IMR-90 (cell line): Measurements from ENCODE around the gene YPEL2. TPM values are rescaled to one million over a fixed set of nuclear protein-coding genes. Genes with fewer than 3 reads are reported as not detected.

Experiments
- ATAC-seq: fragments of 200-7000 bp; cut with Tn5 transposase; 2 replicates; pipeline ENCODE4 v1.9.1; 2020; ENCODE audit warnings: low read depth, mild to moderate bottlenecking, moderate library complexity
- BruUV-seq: library from RNA; stranded (reverse); fragments of 400-500 nt; replicated peaks from 2 replicates; lab custom pipeline; 2021; lab: Mats Ljungman, UMichigan
- CTCF ChIA-PET: fragments of 300-600 bp; formaldehyde crosslinking; extraction: SDS; loops from one replicate; lab custom pipeline; 2021; ENCODE audit warnings: antibody characterized with exemption; lab: Yijun Ruan, JAX
- POLR2A ChIA-PET: fragments of 300-600 bp; sonication (Branson Sonifier 250); formaldehyde crosslinking; loops from one replicate; lab custom pipeline; 2022; ENCODE audit warnings: antibody characterized with exemption; ENCODE audit not compliant: unreplicated experiment; lab: Charles Lee
- DNase-seq: peaks from one replicate; pipeline ENCODE4 v3.0.0; 2013
- H2AFZ ChIP-seq: replicated peaks from 2 replicates; pipeline ENCODE3; 2013; ENCODE audit warnings: low read length, mild to moderate bottlenecking; ENCODE audit not compliant: poor library complexity
- H2AK5ac ChIP-seq: 2 replicates; pipeline ENCODE4 v1.6.1; 2013; ENCODE audit warnings: low read depth, low read length, inconsistent platforms
- H2AK9ac ChIP-seq: replicated peaks from 2 replicates; pipeline ENCODE3; 2013; ENCODE audit warnings: mild to moderate bottlenecking, low read depth, low read length, moderate library complexity; ENCODE audit not compliant: poor library complexity
- H2BK120ac ChIP-seq: 2 replicates; pipeline ENCODE4 v1.6.1; 2013; ENCODE audit warnings: low read depth, low read length, inconsistent platforms
- H2BK15ac ChIP-seq: 3 replicates; pipeline ENCODE4 v1.6.1; 2013; ENCODE audit warnings: low read depth, low read length, inconsistent platforms
- H2BK20ac ChIP-seq: 2 replicates; pipeline ENCODE4 v1.6.1; 2013; ENCODE audit warnings: low read depth, mild to moderate bottlenecking, inconsistent platforms, low read length, moderate library complexity
- H2BK5ac ChIP-seq: 2 replicates; pipeline ENCODE4 v1.6.1; 2013; ENCODE audit warnings: mild to moderate bottlenecking, low read depth, low read length, inconsistent platforms; ENCODE audit not compliant: poor library complexity, severe bottlenecking
- H3K14ac ChIP-seq: replicated peaks from 2 replicates; pipeline ENCODE4 v1.6.1; 2013; ENCODE audit warnings: low read depth, low read length, inconsistent platforms
- H3K18ac ChIP-seq: 2 replicates; pipeline ENCODE4 v1.6.1; 2013; ENCODE audit warnings: low read depth, low read length, control low read depth
- H3K23ac ChIP-seq: 2 replicates; pipeline ENCODE4 v1.6.1; 2013; ENCODE audit warnings: low read depth, low read length, inconsistent platforms
- H3K27ac ChIP-seq: 2 replicates; pipeline ENCODE4 v1.5.1; 2013; ENCODE audit warnings: mild to moderate bottlenecking, control low read depth, low read length; ENCODE audit not compliant: insufficient read depth
- H3K27me3 ChIP-seq: 2 replicates; pipeline ENCODE4 v1.6.1; 2013; ENCODE audit warnings: low read length; ENCODE audit not compliant: control insufficient read depth, insufficient read depth
- H3K36me3 ChIP-seq: 2 replicates; pipeline ENCODE4 v1.6.1; 2013; ENCODE audit warnings: low read length, mixed read lengths; ENCODE audit not compliant: control insufficient read depth, insufficient read depth
- H3K4ac ChIP-seq: 2 replicates; pipeline ENCODE4 v1.6.1; 2013; ENCODE audit warnings: low read depth, low read length, inconsistent platforms
- H3K4me1 ChIP-seq: 2 replicates; pipeline ENCODE4 v1.6.1; 2013; ENCODE audit warnings: low read length, mixed read lengths; ENCODE audit not compliant: control insufficient read depth, insufficient read depth
- H3K4me2 ChIP-seq: 2 replicates; pipeline ENCODE4 v1.6.1; 2013; ENCODE audit warnings: low read depth, mild to moderate bottlenecking, control low read depth, low read length, moderate library complexity
- H3K4me3 ChIP-seq: 2 replicates; pipeline ENCODE4 v1.5.1; 2013; ENCODE audit warnings: low read depth, mild to moderate bottlenecking, control low read depth, low read length, moderate library complexity; ENCODE audit not compliant: insufficient read depth
- H3K56ac ChIP-seq: 2 replicates; pipeline ENCODE4 v1.6.1; 2013; ENCODE audit warnings: low read length, inconsistent platforms; ENCODE audit not compliant: insufficient read depth; ENCODE audit errors: extremely low read depth
- H3K79me1 ChIP-seq, 2 experiments: 2 replicates each; pipeline ENCODE4 v1.6.1; 2013; ENCODE audit warnings: low read length in 2 of 2, inconsistent platforms in 1 of 2, low read depth in 1 of 2
- H3K9ac ChIP-seq: 2 replicates; pipeline ENCODE4 v1.6.1; 2013; ENCODE audit warnings: low read depth, low read length, control low read depth
- H3K9me1 ChIP-seq: 2 replicates; pipeline ENCODE4 v1.6.1; 2013; ENCODE audit warnings: low read length, inconsistent platforms; ENCODE audit not compliant: insufficient read depth
- H3K9me3 ChIP-seq: 2 replicates; pipeline ENCODE4 v1.6.1; 2013; ENCODE audit warnings: low read length; ENCODE audit not compliant: control insufficient read depth, insufficient read depth
- H4K20me1 ChIP-seq: 2 replicates; pipeline ENCODE4 v1.6.1; 2013; ENCODE audit warnings: low read length, inconsistent platforms; ENCODE audit not compliant: insufficient read depth
- H4K5ac ChIP-seq: 2 replicates; pipeline ENCODE4 v1.6.1; 2013; ENCODE audit warnings: mild to moderate bottlenecking, low read depth, low read length, control low read depth
- H4K8ac ChIP-seq, 2 experiments: 2 replicates each; pipeline ENCODE4 v1.6.1; 2013; ENCODE audit warnings: low read depth in 2 of 2, low read length in 2 of 2, control low read depth in 1 of 2, inconsistent platforms in 1 of 2
- H4K91ac ChIP-seq: 2 replicates; pipeline ENCODE4 v1.6.1; 2013; ENCODE audit warnings: low read depth, low read length, inconsistent platforms; ENCODE audit not compliant: insufficient read depth
- CEBPB ChIP-seq: IDR thresholded peaks from 2 replicates; pipeline ENCODE4 v1.6.1; 2012; ENCODE audit warnings: low read depth, low read length, improper control_type of control experiment
- ELK1 ChIP-seq: fragments of 150-350 bp; IDR thresholded peaks from 2 replicates; pipeline ENCODE4 v1.6.1; 2016; ENCODE audit warnings: low read depth, mild to moderate bottlenecking, low read length, moderate library complexity, borderline replicate concordance
- FOS ChIP-seq: fragments of 150-350 bp; IDR thresholded peaks from 2 replicates; pipeline ENCODE4 v1.6.1; 2016; ENCODE audit warnings: low read depth, low read length
- MAZ ChIP-seq: IDR thresholded peaks from 2 replicates; pipeline ENCODE4 v1.6.1; 2012; ENCODE audit warnings: low read depth, mild to moderate bottlenecking, low read length, improper control_type of control experiment, moderate library complexity, borderline replicate concordance
- MXI1 ChIP-seq: IDR thresholded peaks from 2 replicates; pipeline ENCODE4 v1.6.1; 2012; ENCODE audit warnings: low read depth, mild to moderate bottlenecking, low read length, moderate library complexity, borderline replicate concordance
- NFE2L2 ChIP-seq: fragments of 150-350 bp; IDR thresholded peaks from 2 replicates; pipeline ENCODE4 v1.6.1; 2016; ENCODE audit warnings: low read depth, mild to moderate bottlenecking, low read length
- RFX5 ChIP-seq: IDR thresholded peaks from 2 replicates; pipeline ENCODE4 v1.8.0; 2012; ENCODE audit warnings: low read depth, mild to moderate bottlenecking, low read length, moderate library complexity
- USF2 ChIP-seq: fragments of 150-350 bp; IDR thresholded peaks from 2 replicates; pipeline ENCODE4 v1.6.1; 2017; ENCODE audit warnings: mild to moderate bottlenecking, antibody characterized with exemption, low read length, low read depth
- WGBS, 2 experiments: methylation state at CpG; one replicate each; pipeline versions ENCODE4 v1.1.5 to v1.1.7; 2013; ENCODE audit warnings: missing lambda C conversion rate in 2 of 2; ENCODE audit not compliant: insufficient read length in 1 of 2; ENCODE audit errors: extremely low coverage in 2 of 2; 5-methylcytosine and 5-hydroxymethylcytosine counted together
- dilution Hi-C: fragments of 300-500 bp; cut with HindIII; formaldehyde crosslinking; loops from one replicate; pipeline ENCODE4 v1.14.3; 2018; ENCODE audit warnings: low sequenced_read_pairs; ENCODE audit not compliant: unreplicated experiment
- in situ Hi-C: fragments of 300-500 bp; cut with MboI; formaldehyde crosslinking; loops from 3 replicates; pipeline ENCODE4 v1.14.3; 2019; ENCODE audit warnings: low sequenced_read_pairs, inconsistent platforms, mixed read lengths
- intact Hi-C: fragments of 100-400 bp; cut with micrococcal nuclease; formaldehyde crosslinking; loops from 2 replicates; pipeline ENCODE4 v1.10.0; 2022
- polyA plus RNA-seq, 3 experiments: library from polyadenylated mRNA; depleted of rRNA; stranded (reverse); fragments of >200 nt; gene quantifications; 2 replicates each; pipeline ENCODE4 v1.2.3, GENCODE V29; 2012; ENCODE audit warnings: low replicate concordance in 1 of 3
- total RNA-seq: library from RNA; depleted of rRNA; stranded (reverse); fragments of >200 nt; gene quantifications from 2 replicates; pipeline ENCODE4 v1.2.3, GENCODE V29; 2012

Gene YPEL2
- total and polyA plus RNA-seq, 2 of the 4 experiments (the other 2 are of a cell fraction): 2.3 to 3.4 TPM

DNA sequence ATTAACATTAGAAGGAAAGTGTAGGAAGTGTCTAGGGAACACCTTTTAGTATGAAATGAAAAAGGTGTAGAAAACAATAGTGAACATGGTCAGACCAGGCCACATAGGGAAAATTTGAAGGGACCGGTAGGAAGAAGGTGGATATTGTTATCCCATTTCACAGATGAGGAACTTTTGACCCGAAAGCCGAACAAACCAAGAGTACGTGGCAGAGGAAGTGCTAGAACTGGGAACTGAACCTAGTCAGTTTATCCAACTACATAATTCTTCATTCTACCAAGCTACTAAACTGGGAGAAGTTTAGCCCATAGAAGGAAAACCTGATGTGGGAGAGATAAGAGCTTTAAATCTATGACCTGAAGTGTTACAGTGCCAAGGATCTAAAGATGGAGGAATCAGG lies 43.2 kb downstream of the YPEL2 start:
- H2BK5ac ChIP-seq: no peak overlapping the region
- H3K9ac ChIP-seq: no peak overlapping the region
- in situ Hi-C loops: no loop called here
- no peak for ATAC-seq
- ChIA-PET POLR2A (interaction anchor here (0.6 kb wide), 1 partner anchor 825 kb away, joined by 4 read pairs; no protein-coding TSS in a partner anchor), CTCF (no interaction called here)
- H3K9me3 ChIP-seq: no peaks in the 10 kb centered on the region
- no peak overlapping the region for H3K18ac ChIP-seq
- no peak overlapping the region for H2BK20ac ChIP-seq
- H3K23ac ChIP-seq: no peak overlapping the region
- no peak overlapping the region for H3K4ac ChIP-seq
- no peak for DNase-seq
- H2AK5ac ChIP-seq: no peak overlapping the region
- H3K36me3 ChIP-seq: no peaks in the 10 kb centered on the region
- H3K4me3 ChIP-seq: no peak overlapping the region
- H3K79me1 ChIP-seq: peaks cover 0 to 14% of the 10 kb centered on the region in 2 experiments; a peak in 1 of 4 replicates
- H3K27ac ChIP-seq: no peak overlapping the region
- peaks cover 18% of the 10 kb centered on the region for H3K4me1 ChIP-seq
- no peak overlapping the region for H2AFZ ChIP-seq
- no TSS peak for BruUV-seq
- peaks cover 6% of the 10 kb centered on the region for H3K9me1 ChIP-seq
- no peak overlapping the region for H2BK120ac ChIP-seq
- no peaks in the 10 kb centered on the region for H4K20me1 ChIP-seq
- intact Hi-C loops: loop anchor here (5.0 kb wide), 1 partner anchor 48 kb away; no protein-coding TSS in a partner anchor
- TF ChIP-seq MXI1 (no peak), NFE2L2 (no peak), MAZ (no peak), ELK1 (no peak), CEBPB (no peak), FOS (no peak), RFX5 (no peak), USF2 (no peak)
- no peak overlapping the region for H2AK9ac ChIP-seq
- H3K4me2 ChIP-seq: no peak overlapping the region
- no peak overlapping the region for H4K5ac ChIP-seq
- no peak overlapping the region for H4K8ac ChIP-seq
- 100% methylated on average over 1 of the region's 4 CpGs; no CpG with 5 or more reads in 1 of the 2 experiments for WGBS, 2 experiments
- no peak overlapping the region for H3K14ac ChIP-seq
- no peak overlapping the region for H3K56ac ChIP-seq
- no peaks in the 10 kb centered on the region for H3K27me3 ChIP-seq
- dilution Hi-C loops: no loop called here
- no peak overlapping the region for H4K91ac ChIP-seq
- no peak overlapping the region for H2BK15ac ChIP-seq
